ENCODE results near the gene PTCD3.

Gene PTCD3

DNA sequence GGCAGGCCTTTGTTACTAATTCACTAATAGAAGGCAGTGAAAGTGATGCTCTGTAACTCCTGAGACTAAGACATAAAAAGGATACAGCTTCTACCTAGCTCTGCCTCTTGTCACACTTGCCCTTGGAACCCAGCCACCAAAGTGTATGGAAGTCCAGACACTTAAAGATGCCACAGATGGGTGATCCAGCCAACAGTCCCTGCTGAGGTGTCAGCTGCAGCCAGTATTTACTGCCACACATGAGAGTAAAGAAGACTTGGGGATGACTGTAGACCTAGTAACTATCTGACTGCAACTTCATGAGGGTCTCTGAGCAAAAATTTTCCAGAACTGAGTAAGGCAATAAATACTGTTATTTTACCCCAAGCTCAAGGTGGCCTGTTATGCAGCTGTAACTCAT, 80.4 kb downstream of the PTCD3 start:
- TF ChIP-seq, protein P1, sequence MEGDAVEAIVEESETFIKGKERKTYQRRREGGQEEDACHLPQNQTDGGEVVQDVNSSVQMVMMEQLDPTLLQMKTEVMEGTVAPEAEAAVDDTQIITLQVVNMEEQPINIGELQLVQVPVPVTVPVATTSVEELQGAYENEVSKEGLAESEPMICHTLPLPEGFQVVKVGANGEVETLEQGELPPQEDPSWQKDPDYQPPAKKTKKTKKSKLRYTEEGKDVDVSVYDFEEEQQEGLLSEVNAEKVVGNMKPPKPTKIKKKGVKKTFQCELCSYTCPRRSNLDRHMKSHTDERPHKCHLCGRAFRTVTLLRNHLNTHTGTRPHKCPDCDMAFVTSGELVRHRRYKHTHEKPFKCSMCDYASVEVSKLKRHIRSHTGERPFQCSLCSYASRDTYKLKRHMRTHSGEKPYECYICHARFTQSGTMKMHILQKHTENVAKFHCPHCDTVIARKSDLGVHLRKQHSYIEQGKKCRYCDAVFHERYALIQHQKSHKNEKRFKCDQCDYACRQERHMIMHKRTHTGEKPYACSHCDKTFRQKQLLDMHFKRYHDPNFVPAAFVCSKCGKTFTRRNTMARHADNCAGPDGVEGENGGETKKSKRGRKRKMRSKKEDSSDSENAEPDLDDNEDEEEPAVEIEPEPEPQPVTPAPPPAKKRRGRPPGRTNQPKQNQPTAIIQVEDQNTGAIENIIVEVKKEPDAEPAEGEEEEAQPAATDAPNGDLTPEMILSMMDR (conservative IDR thresholded peaks at IDR 0.05; ENCODE audit: low read depth, low read length) = no peak
- no peak overlapping the region for H3K9ac ChIP-seq
- no peaks in the 10 kb centered on the region for H3K27me3 ChIP-seq (ENCODE audit: insufficient read depth, low read depth)
- H4K20me1 ChIP-seq (ENCODE audit: insufficient read depth) = peaks cover 33% of the 10 kb centered on the region
- no peak overlapping the region for H3K4me2 ChIP-seq
- peaks cover 100% of the 10 kb centered on the region for H3K79me2 ChIP-seq (ENCODE audit: insufficient read depth, low read depth)
- no peak overlapping the region for H3K27ac ChIP-seq
- H3K4me1 ChIP-seq (ENCODE audit: low read depth, poor library complexity, severe bottlenecking) = peaks cover 26% of the 10 kb centered on the region
- H3K36me3 ChIP-seq (ENCODE audit: insufficient read depth) = no peaks in the 10 kb centered on the region
- H3K4me3 ChIP-seq (IDR thresholded peaks at IDR 0.05; ENCODE audit: insufficient read depth, low read depth, low read length) = no peak overlapping the region
- H2AFZ ChIP-seq (ENCODE audit: low read depth) = no peak overlapping the region

GRCh38 chr2:86189782-86190416, 83.9 kb downstream of the PTCD3 start:
- no peaks in the 10 kb centered on the region for H3K27me3 ChIP-seq (ENCODE audit: insufficient read depth, low read depth)
- H3K27ac ChIP-seq = no peak overlapping the region
- peaks cover 20% of the 10 kb centered on the region for H4K20me1 ChIP-seq (ENCODE audit: insufficient read depth)
- H3K9ac ChIP-seq = no peak overlapping the region
- no peak overlapping the region for H3K4me2 ChIP-seq
- no peak overlapping the region for H3K4me3 ChIP-seq (IDR thresholded peaks at IDR 0.05; ENCODE audit: insufficient read depth, low read depth, low read length)
- no peaks in the 10 kb centered on the region for H3K36me3 ChIP-seq (ENCODE audit: insufficient read depth)
- H3K4me1 ChIP-seq (ENCODE audit: low read depth, poor library complexity, severe bottlenecking) = peaks cover 51% of the 10 kb centered on the region
- no peak overlapping the region for H2AFZ ChIP-seq (ENCODE audit: low read depth)
- H3K79me2 ChIP-seq (ENCODE audit: insufficient read depth, low read depth) = peaks cover 97% of the 10 kb centered on the region
- TF ChIP-seq, protein P1 (conservative IDR thresholded peaks at IDR 0.05; ENCODE audit: low read depth, low read length) = no peak

All from KMS-11 (cell line).